SJSA1 (cell line): ENCODE results near the gene CDK7. TPM values are rescaled to one million over a fixed set of nuclear protein-coding genes. Genes with fewer than 3 reads are reported as not detected.
"Not testable (repeated sequence)": the region's sequence is repeated elsewhere in the genome, so short reads cannot be mapped to it uniquely, and the experiment has no call there.

Experiments
- DNase-seq, 2 experiments: peaks; one replicate each; pipeline ENCODE4 v3.0.0-alpha.2; 2015 to 2020; ENCODE audit warnings: low spot score in 2 of 2, low read depth in 1 of 2
- H3K27ac ChIP-seq: fragments of 250-450 bp; sonication (Bioruptor Pico); 2 replicates; pipeline ENCODE4 v1.5.1; 2020; ENCODE audit warnings: mild to moderate bottlenecking, moderate library complexity
- H3K27me3 ChIP-seq: fragments of 250-450 bp; sonication (Bioruptor Pico); replicated peaks from 2 replicates; pipeline ENCODE4 v1.5.1; 2020; ENCODE audit warnings: mild to moderate bottlenecking, moderate library complexity
- H3K36me3 ChIP-seq: fragments of 250-450 bp; sonication (Bioruptor Pico); 2 replicates; pipeline ENCODE4 v1.5.1; 2020; ENCODE audit warnings: mild to moderate bottlenecking
- H3K4me1 ChIP-seq: fragments of 250-450 bp; sonication (Bioruptor Pico); replicated peaks from 2 replicates; pipeline ENCODE4 v1.6.1; 2021; ENCODE audit warnings: mild to moderate bottlenecking
- H3K4me3 ChIP-seq: fragments of 250-450 bp; sonication (Bioruptor Pico); 2 replicates; pipeline ENCODE4 v1.5.1; 2020; ENCODE audit warnings: mild to moderate bottlenecking
- H3K9me3 ChIP-seq: fragments of 250-450 bp; sonication (Bioruptor Pico); replicated peaks from 2 replicates; pipeline ENCODE4 v1.5.1; 2020; ENCODE audit warnings: mild to moderate bottlenecking
- total RNA-seq: library from RNA; depleted of rRNA; stranded (reverse); fragments of >200 nt; shearing (Covaris generic); gene quantifications from 2 replicates; pipeline ENCODE4 v1.2.3, GENCODE V29; 2014

The CDK7 gene
- total RNA-seq, 1 experiment from 2014 or later = 50.0 TPM

DNA sequence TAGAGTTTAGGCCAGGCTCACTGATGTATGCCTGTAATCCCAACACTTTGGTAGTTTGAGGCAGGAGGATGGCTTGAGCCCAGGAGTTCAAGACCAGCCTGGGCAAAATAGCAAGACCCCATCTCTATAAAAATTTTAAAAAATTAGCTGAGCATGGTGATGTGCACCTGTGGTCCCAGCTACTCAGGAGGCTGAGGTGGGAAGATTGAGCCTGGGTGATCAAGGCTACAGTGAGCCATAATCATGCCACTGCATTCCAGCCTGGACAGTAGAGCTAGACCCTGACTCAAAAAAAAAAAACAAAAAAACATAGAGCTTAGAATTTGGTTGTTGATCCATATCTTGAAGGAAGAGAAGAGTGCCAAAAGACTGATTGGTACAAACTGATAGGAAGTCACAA, 14.7 kb upstream of the CDK7 start:
- Histone ChIP-seq H3K27ac (no peak overlapping the region), H3K27me3 (no peaks in the 10 kb centered on the region), H3K9me3 (no peaks in the 10 kb centered on the region), H3K36me3 (peaks cover 12% of the 10 kb centered on the region), H3K4me1 (0 out of 2 replicates have a peak, but pooled peaks cover 4% of the 10 kb centered on the region), H3K4me3 (no peak overlapping the region)
- DNase-seq = no peak

- peaks cover 12% of the 10 kb centered on the region for H3K36me3 ChIP-seq
- H3K4me1 ChIP-seq, H3K27me3 ChIP-seq, H3K9me3 ChIP-seq, DNase-seq, H3K4me3 ChIP-seq, H3K27ac ChIP-seq: not testable (repeated sequence)
These were observed 14.3 kb upstream of the CDK7 start for GRCh38 chr5:69220371-69220770.

- H3K4me3 ChIP-seq, H3K27ac ChIP-seq, H3K4me1 ChIP-seq, H3K9me3 ChIP-seq, H3K27me3 ChIP-seq, DNase-seq: not testable (repeated sequence)
- peaks cover 12% of the 10 kb centered on the region for H3K36me3 ChIP-seq
These were observed 13.9 kb upstream of the CDK7 start for GRCh38 chr5:69220833-69221232.

DNA sequence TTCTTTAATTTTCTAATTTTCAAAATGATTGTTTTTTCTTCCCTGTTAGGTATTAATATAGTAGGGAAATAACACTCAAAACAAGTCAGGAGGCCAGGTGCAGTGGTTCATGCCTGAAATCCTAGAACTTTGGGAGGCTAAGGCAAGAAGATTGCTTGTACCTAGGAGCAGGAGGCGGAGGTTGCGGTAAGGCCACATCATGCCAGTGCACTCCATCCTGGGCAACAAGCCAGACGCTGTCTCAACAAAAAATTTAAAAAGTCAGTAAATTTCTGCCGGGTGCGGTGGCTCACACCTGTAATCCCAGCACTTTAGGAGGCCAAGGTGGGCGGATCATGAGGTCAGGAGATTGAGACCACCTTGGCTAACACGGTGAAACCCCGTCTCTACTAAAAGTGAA, 10.2 kb upstream of the CDK7 start:
- Histone ChIP-seq H3K4me1 (no peaks in the 10 kb centered on the region), H3K4me3 (no peak overlapping the region), H3K36me3 (peaks cover 23% of the 10 kb centered on the region), H3K27me3 (no peaks in the 10 kb centered on the region), H3K27ac (no peak overlapping the region), H3K9me3 (no peaks in the 10 kb centered on the region)
- DNase-seq = no peak

DNA sequence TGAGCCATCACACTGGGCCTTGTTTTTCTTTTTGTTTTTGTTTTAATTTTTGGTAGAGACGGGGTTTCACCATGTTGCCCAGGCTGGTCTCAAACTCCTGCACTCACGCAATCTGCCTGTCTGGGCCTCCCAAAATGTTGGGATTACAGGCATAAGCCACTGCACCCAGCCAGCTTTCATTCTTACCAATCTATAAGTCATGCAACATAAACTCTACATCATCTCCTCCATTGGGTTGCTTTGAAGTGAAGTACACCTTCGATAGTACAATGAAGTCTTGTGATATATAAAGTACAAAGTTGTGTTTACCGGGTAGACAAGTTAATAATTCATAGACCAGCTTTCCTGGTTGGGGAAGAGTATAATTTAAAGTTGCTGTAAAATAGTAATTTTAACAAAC, 8.8 kb upstream of the CDK7 start:
- Histone ChIP-seq H3K36me3 (peaks cover 31% of the 10 kb centered on the region), H3K27me3 (no peaks in the 10 kb centered on the region), H3K4me3 (no peak overlapping the region), H3K4me1 (no peaks in the 10 kb centered on the region), H3K27ac (no peak overlapping the region), H3K9me3 (no peaks in the 10 kb centered on the region)
- DNase-seq = no peak

- Histone ChIP-seq H3K36me3 (peaks cover 30% of the 10 kb centered on the region), H3K4me1 (peaks cover 5% of the 10 kb centered on the region), H3K9me3 (no peaks in the 10 kb centered on the region), H3K27ac (no peak overlapping the region), H3K27me3 (no peaks in the 10 kb centered on the region), H3K4me3 (no peak overlapping the region)
- no peak for DNase-seq
These were observed 4.5 kb upstream of the CDK7 start for GRCh38 chr5:69230181-69230580.

DNA sequence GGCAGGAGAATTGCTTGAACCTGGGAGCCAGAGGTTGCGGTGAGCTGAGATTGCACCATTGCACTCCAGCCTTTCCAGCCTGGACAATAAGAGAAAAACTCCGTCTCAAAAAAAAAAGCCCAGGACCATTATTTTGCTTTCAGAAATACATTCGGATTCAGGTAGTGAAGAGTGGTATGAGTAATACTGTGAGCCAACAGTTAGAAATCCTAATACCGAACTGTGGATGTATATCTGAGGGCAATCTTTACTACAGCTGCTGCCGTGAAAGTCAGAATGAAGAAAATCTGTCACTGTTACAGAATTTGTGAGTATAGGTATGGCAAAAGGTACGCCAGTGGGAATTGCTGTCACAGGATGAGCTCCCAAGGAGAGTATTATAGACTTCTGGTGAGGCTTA, 3.4 kb upstream of the CDK7 start:
- no peaks in the 10 kb centered on the region for H3K9me3 ChIP-seq

GRCh38 chr5:69231851-69232250, 2.8 kb upstream of the CDK7 start:
- H3K9me3 ChIP-seq = no peaks in the 10 kb centered on the region
- no peak overlapping the region for H3K4me3 ChIP-seq
- H3K4me1 ChIP-seq = peaks cover 11% of the 10 kb centered on the region
- H3K27ac ChIP-seq = no peak overlapping the region
- DNase-seq = no peak
- peaks cover 37% of the 10 kb centered on the region for H3K36me3 ChIP-seq
- no peaks in the 10 kb centered on the region for H3K27me3 ChIP-seq

More for the DNA sequence above, 3.4 kb upstream of the CDK7 start:
- no peaks in the 10 kb centered on the region for H3K27me3 ChIP-seq
- peaks cover 11% of the 10 kb centered on the region for H3K4me1 ChIP-seq
- no peak overlapping the region for H3K4me3 ChIP-seq
- no peak overlapping the region for H3K27ac ChIP-seq
- DNase-seq = no peak
- peaks cover 37% of the 10 kb centered on the region for H3K36me3 ChIP-seq

GRCh38 chr5:69236733-69237132, 2.0 kb downstream of the CDK7 start:
- not testable (repeated sequence) for DNase-seq, H3K27ac ChIP-seq, H3K9me3 ChIP-seq, H3K27me3 ChIP-seq, H3K4me3 ChIP-seq
- Histone ChIP-seq H3K4me1 (peaks cover 42% of the 10 kb centered on the region), H3K36me3 (peaks cover 40% of the 10 kb centered on the region)

- peak overlapping the region; percentile 72 for H3K27ac ChIP-seq
- no peaks in the 10 kb centered on the region for H3K9me3 ChIP-seq
- no peaks in the 10 kb centered on the region for H3K27me3 ChIP-seq
- no peak overlapping the region for H3K4me3 ChIP-seq
- no peak for DNase-seq
- peaks cover 42% of the 10 kb centered on the region for H3K4me1 ChIP-seq
- H3K36me3 ChIP-seq = peaks cover 52% of the 10 kb centered on the region
These were observed 3.2 kb downstream of the CDK7 start for GRCh38 chr5:69237877-69238276.

DNA sequence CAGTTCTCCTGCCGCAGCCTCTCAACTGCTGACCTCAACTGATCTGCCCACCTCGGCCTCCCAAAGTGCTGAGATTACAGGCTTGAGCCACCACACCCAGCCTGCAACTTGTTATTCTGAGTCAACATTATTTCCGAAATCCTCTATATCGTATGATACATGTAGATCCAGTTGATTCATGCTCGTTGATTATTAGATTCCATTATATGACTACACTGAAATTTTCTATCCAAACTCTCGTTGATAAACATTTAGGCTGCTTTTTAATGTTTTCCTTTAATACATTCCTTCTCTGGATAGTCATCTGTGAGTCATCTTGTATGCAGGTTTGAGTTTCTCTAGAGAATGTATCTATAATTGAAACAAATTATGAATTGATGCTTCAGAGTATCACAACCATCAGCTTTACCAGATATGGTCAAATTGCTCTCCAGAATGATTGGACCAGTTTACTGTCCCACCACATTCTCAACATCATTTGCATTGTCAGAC, 4.1 kb downstream of the CDK7 start:
- H3K4me1 ChIP-seq = peaks cover 42% of the 10 kb centered on the region
- H3K27ac ChIP-seq = peak overlapping the region; percentile 72
- peak; percentile 69 to 83 for DNase-seq
- H3K9me3 ChIP-seq = no peaks in the 10 kb centered on the region
- H3K27me3 ChIP-seq = no peaks in the 10 kb centered on the region
- H3K36me3 ChIP-seq = peaks cover 58% of the 10 kb centered on the region
- H3K4me3 ChIP-seq = no peak overlapping the region

GRCh38 chr5:69242215-69242927, 7.7 kb downstream of the CDK7 start:
- H3K4me1 ChIP-seq = peaks cover 26% of the 10 kb centered on the region
- H3K4me3 ChIP-seq = no peak overlapping the region
- H3K9me3 ChIP-seq = no peaks in the 10 kb centered on the region
- DNase-seq = no peak
- no peaks in the 10 kb centered on the region for H3K27me3 ChIP-seq
- no peak overlapping the region for H3K27ac ChIP-seq
- H3K36me3 ChIP-seq = peaks cover 48% of the 10 kb centered on the region

DNA sequence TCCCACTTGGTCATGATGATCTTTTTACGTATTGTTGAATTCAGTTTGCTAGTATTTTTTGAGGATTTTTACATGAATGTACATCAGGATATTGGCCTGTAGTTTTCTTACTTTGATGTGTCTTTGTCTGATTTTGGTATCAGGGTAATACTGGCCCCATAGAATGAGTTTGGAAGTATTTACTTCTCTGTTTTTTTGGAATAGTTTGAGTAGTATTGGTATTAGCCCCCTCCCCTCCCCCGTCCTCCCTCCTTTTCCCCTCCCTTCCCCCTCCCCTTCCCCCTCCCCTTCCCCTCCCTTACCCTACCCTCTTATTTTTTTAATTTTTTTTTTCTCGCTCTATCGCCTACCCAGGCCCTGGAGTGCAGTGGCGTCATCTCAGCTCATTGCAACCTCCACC, 10.3 kb downstream of the CDK7 start:
- Histone ChIP-seq H3K36me3 (peaks cover 33% of the 10 kb centered on the region), H3K27me3 (no peaks in the 10 kb centered on the region), H3K27ac (no peak overlapping the region), H3K4me1 (peaks cover 2% of the 10 kb centered on the region), H3K4me3 (no peak overlapping the region), H3K9me3 (no peaks in the 10 kb centered on the region)
- DNase-seq = no peak

DNA sequence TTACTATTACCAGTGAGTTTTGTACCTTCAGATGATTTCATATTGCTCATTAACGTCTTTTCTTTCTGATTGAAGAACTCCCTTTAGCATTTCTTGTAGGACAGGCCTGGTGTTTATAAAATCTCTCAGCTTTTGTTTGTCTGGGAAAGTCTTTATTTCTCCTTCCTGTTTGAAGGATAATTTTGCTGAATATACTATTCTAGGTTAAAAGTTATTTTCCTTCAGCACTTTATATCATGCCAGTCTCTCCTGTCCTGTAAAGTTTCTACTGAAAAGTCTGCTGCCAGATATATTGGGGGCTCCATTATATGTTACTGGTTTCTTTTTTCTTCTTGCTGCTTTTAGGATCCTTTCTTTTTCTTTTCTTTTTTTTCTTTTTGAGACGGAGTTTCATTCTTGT, 13.3 kb downstream of the CDK7 start:
- Histone ChIP-seq H3K27ac (no peak overlapping the region), H3K27me3 (no peaks in the 10 kb centered on the region), H3K4me3 (no peak overlapping the region)

DNA sequence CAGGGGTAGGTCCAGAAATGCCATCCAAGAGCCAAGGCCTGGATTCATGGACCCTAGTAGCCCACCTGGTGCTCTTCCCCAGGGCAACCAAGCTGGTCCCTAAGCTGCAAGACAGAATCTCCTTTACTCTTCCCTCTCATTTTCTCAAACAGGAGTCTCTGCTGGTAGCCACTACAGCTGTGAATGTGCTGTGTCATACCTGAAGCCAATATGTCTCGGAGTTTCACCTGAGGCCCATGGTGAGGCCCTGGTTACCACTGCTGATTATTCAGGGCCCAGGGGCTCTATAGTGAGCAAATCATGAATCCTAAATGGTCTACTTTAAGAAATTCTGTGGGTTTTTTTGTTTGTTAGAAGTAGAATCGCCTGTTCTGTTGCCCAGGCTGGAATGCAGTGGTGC, 15.9 kb downstream of the CDK7 start:
- DNase-seq = no peak
- Histone ChIP-seq H3K27ac (no peak overlapping the region), H3K9me3 (no peaks in the 10 kb centered on the region), H3K4me1 (no peaks in the 10 kb centered on the region), H3K4me3 (no peak overlapping the region), H3K36me3 (peaks cover 23% of the 10 kb centered on the region), H3K27me3 (no peaks in the 10 kb centered on the region)

More for the DNA sequence above, 13.3 kb downstream of the CDK7 start:
- H3K36me3 ChIP-seq = peaks cover 19% of the 10 kb centered on the region
- DNase-seq = no peak
- no peaks in the 10 kb centered on the region for H3K4me1 ChIP-seq
- H3K9me3 ChIP-seq = no peaks in the 10 kb centered on the region
